DND-41 (cell line): Measurements from ENCODE around the gene ASF1A.

Experiments used
- ATAC-seq: fragments of 200-7000 bp; cut with Tn5 transposase; 3 replicates; pipeline ENCODE4 v1.9.1; 2021; ENCODE audit warnings: low read depth; ENCODE audit not compliant: insufficient read depth
- DNase-seq: peaks from one replicate; pipeline ENCODE4 v3.0.0-alpha.2; 2020
- H2AFZ ChIP-seq: 2 replicates; pipeline ENCODE4 v1.6.0; 2012; ENCODE audit warnings: low read depth, low read length
- H3K27ac ChIP-seq: 2 replicates; pipeline ENCODE4 v1.5.1; 2012; ENCODE audit warnings: low read length, inconsistent platforms
- H3K27me3 ChIP-seq: fragments of 200-600 bp; sonication (generic); 2 replicates; pipeline ENCODE4 v1.6.0; 2012; ENCODE audit warnings: low read length, mild to moderate bottlenecking, inconsistent platforms; ENCODE audit not compliant: insufficient read depth, poor library complexity
- H3K36me3 ChIP-seq: 2 replicates; pipeline ENCODE4 v1.5.1; 2012; ENCODE audit warnings: low read length, inconsistent platforms; ENCODE audit not compliant: insufficient read depth
- H3K4me1 ChIP-seq: 2 replicates; pipeline ENCODE4 v1.5.1; 2012; ENCODE audit warnings: mild to moderate bottlenecking, low read length; ENCODE audit not compliant: insufficient read depth
- H3K4me2 ChIP-seq: 2 replicates; pipeline ENCODE4 v1.6.0; 2012; ENCODE audit warnings: mild to moderate bottlenecking, moderate library complexity, low read length, inconsistent platforms; ENCODE audit not compliant: insufficient read depth
- H3K4me3 ChIP-seq, 2 experiments: fragments of 200-600 bp in 1 of 2; shearing (Covaris generic) in 1 of 2; 2 replicates each; pipeline ENCODE4 v1.5.1; 2012 to 2016; ENCODE audit warnings: inconsistent platforms in 2 of 2, low read length in 2 of 2, mild to moderate bottlenecking in 2 of 2, low read depth in 1 of 2, moderate library complexity in 1 of 2
- H3K79me2 ChIP-seq: 2 replicates; pipeline ENCODE4 v1.6.0; 2012; ENCODE audit warnings: low read length, inconsistent platforms; ENCODE audit not compliant: insufficient read depth
- H3K9ac ChIP-seq: 2 replicates; pipeline ENCODE4 v1.6.0; 2012; ENCODE audit warnings: low read depth, mild to moderate bottlenecking, inconsistent platforms, low read length, moderate library complexity
- H3K9me3 ChIP-seq: 2 replicates; pipeline ENCODE4 v1.5.1; 2012; ENCODE audit warnings: low read length, moderate library complexity, mild to moderate bottlenecking, inconsistent platforms; ENCODE audit not compliant: insufficient read depth, severe bottlenecking
- H4K20me1 ChIP-seq: 2 replicates; pipeline ENCODE4 v1.6.0; 2012; ENCODE audit warnings: low read length; ENCODE audit not compliant: insufficient read depth
- EZH2 ChIP-seq: IDR thresholded peaks from 3 replicates; pipeline ENCODE4 v1.6.1; 2012; ENCODE audit warnings: borderline replicate concordance, low read depth, mild to moderate bottlenecking, moderate library complexity, low read length, inconsistent platforms; ENCODE audit not compliant: severe bottlenecking
- TF ChIP-seq, protein P1 (sequence below): IDR thresholded peaks from 2 replicates; pipeline ENCODE4 v1.5.1; 2012; ENCODE audit warnings: borderline replicate concordance, low read length, moderate library complexity, mild to moderate bottlenecking; ENCODE audit not compliant: poor library complexity, severe bottlenecking; ENCODE audit errors: extremely low read depth

Gene ASF1A

DNA sequence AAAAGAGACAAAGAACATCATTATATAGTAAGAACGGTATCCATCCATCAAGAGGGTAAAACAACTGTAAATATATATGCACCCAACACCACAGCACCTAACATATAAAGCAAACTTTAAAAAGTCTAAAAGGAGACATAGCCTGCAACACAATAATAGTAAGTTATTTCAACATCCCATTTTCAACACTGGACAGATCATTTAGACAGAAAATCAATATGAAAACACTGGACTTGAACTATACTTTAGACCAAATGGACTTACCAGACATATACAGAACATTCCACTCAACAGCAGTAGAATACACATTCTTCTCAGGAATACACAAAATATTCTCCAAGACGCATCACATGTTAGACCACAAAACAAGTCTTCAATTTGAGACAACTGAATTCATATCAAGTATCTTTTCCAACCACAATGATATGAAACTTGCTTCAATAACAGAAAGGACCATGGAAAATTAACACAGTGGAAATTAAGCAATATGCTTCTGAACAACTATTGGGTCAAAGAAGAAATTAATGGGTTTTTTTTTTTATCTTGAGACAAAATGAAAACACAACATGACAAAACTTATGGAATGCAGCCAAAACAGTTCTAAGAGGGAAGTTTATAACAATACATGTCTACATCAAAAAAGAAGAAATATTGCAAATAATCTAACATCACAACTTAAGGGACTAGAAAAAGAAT lies 23.9 kb upstream of the ASF1A start:
- no peaks in the 10 kb centered on the region for H3K36me3 ChIP-seq
- H3K27me3 ChIP-seq, result no peaks in the 10 kb centered on the region
- TF ChIP-seq, protein P1, sequence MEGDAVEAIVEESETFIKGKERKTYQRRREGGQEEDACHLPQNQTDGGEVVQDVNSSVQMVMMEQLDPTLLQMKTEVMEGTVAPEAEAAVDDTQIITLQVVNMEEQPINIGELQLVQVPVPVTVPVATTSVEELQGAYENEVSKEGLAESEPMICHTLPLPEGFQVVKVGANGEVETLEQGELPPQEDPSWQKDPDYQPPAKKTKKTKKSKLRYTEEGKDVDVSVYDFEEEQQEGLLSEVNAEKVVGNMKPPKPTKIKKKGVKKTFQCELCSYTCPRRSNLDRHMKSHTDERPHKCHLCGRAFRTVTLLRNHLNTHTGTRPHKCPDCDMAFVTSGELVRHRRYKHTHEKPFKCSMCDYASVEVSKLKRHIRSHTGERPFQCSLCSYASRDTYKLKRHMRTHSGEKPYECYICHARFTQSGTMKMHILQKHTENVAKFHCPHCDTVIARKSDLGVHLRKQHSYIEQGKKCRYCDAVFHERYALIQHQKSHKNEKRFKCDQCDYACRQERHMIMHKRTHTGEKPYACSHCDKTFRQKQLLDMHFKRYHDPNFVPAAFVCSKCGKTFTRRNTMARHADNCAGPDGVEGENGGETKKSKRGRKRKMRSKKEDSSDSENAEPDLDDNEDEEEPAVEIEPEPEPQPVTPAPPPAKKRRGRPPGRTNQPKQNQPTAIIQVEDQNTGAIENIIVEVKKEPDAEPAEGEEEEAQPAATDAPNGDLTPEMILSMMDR, result no peak
- TF ChIP-seq EZH2, result no peak
- ATAC-seq (no peak), DNase-seq (no peak)
- H3K9me3 ChIP-seq, result no peaks in the 10 kb centered on the region
- no peak overlapping the region for H3K9ac ChIP-seq
- H3K79me2 ChIP-seq, result 0 out of 2 replicates have a peak, but pooled peaks cover 4% of the 10 kb centered on the region
- no peak overlapping the region for H3K27ac ChIP-seq
- H3K4me2 ChIP-seq, result no peak overlapping the region
- H2AFZ ChIP-seq, result no peak overlapping the region
- H4K20me1 ChIP-seq, result no peaks in the 10 kb centered on the region
- no peak overlapping the region for H3K4me3 ChIP-seq
- H3K4me1 ChIP-seq, result no peaks in the 10 kb centered on the region

DNA sequence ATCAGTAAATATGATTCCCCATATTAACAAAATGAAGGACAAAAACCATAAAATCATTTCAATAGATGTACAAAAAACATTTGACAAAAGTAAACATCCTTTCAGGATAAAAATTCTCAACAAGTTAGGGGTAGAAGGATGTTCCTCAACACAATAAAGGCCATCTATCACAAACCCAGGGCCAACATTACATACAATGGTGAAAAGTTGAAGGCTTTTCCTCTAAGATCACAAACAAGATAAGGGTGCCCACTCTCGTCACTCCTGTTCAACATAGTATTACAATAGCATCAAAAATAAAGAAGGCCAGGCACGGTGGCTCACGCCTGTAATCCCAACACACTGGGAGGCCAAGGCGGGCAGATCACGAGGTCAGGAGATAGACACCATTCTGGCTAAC lies 22.6 kb upstream of the ASF1A start:
- ATAC-seq, result no peak

DNA sequence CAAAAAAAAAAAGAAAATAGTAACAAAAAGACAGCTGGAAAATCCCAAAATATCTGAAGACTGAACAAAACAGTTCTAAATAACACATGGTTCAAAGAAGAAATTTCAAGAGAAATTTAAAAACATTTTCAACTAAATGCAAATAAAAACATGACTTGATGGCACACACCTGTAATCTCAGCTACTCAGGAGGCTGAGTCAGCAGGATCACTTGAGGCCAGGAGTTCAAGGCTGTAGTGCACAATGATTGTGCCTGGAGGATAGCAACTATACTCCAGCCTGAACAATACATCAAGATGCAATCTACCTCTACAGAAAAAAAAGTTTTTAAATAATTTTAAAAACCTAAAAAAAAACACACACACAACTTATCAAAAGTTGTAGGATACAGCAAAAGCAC lies 21.6 kb upstream of the ASF1A start:
- H3K4me1 ChIP-seq, result no peaks in the 10 kb centered on the region
- H3K27ac ChIP-seq, result no peak overlapping the region
- no peak overlapping the region for H3K4me2 ChIP-seq
- no peaks in the 10 kb centered on the region for H3K27me3 ChIP-seq
- H3K79me2 ChIP-seq, result peaks cover 8% of the 10 kb centered on the region; the same call in 1 of the 2 replicates
- H3K4me3 ChIP-seq, result no peak overlapping the region
- no peaks in the 10 kb centered on the region for H4K20me1 ChIP-seq
- H3K9ac ChIP-seq, result no peak overlapping the region
- no peak for TF ChIP-seq EZH2
- TF ChIP-seq, protein P1, result no peak
- no peaks in the 10 kb centered on the region for H3K9me3 ChIP-seq
- H2AFZ ChIP-seq, result no peak overlapping the region
- DNase-seq (no peak), ATAC-seq (no peak)
- 0 out of 2 replicates have a peak, but pooled peaks cover 3% of the 10 kb centered on the region for H3K36me3 ChIP-seq

More for the DNA sequence above, 22.6 kb upstream of the ASF1A start:
- Histone ChIP-seq H3K4me1 (no peaks in the 10 kb centered on the region), H2AFZ (no peak overlapping the region), H3K4me3 (no peak overlapping the region), H4K20me1 (no peaks in the 10 kb centered on the region), H3K9me3 (no peaks in the 10 kb centered on the region), H3K9ac (no peak overlapping the region), H3K36me3 (0 out of 2 replicates have a peak, but pooled peaks cover 3% of the 10 kb centered on the region), H3K4me2 (no peak overlapping the region), H3K27ac (no peak overlapping the region), H3K79me2 (peaks cover 4% of the 10 kb centered on the region; the same call in 1 of the 2 replicates), H3K27me3 (no peaks in the 10 kb centered on the region)
- no peak for DNase-seq
- TF ChIP-seq, protein P1, result no peak
- TF ChIP-seq EZH2, result no peak
